Articular chondrocyte of knee joint (primary cell): ENCODE results near the gene RTP4. TPM values are rescaled to one million over a fixed set of nuclear protein-coding genes. Genes with fewer than 3 reads are reported as not detected.

Source experiments
- total RNA-seq: library from RNA; depleted of rRNA; stranded (reverse); fragments of >200 nt; gene quantifications from 2 replicates; pipeline ENCODE4 v1.2.3, GENCODE V29; 2012

Gene RTP4
- 2.5 and 4.4 TPM in 2 replicates for total RNA-seq

GRCh38 chr3:187368251-187369088 is at the start of gene RTP4:
Gene RTP4 (plus strand): TSS chr3:187368385. CDS start chr3:187368442, 57 bp downstream.

Other genes with a start within 250 kb of the RTP4 start
- gene RPL39L, start 228.9 kb upstream of the RTP4 start, total RNA-seq: 20.5 and 22.3 TPM in 2 replicates
- not detected in 2 replicates for gene RTP1, start 170.9 kb upstream of the RTP4 start, total RNA-seq
- 6.5 and 15.1 TPM in 2 replicates for gene MASP1, start 76.6 kb upstream of the RTP4 start, total RNA-seq